Activated T-cell treated with anti-CD3 and anti-CD28 coated beads for 1 hour (primary cell): Measurements from ENCODE around the gene CDH20.

Source experiments
- DNase-seq: peaks from one replicate; pipeline ENCODE4 v3.0.0-alpha.2; 2020; ENCODE audit warnings: low read depth

CDH20 gene

DNA sequence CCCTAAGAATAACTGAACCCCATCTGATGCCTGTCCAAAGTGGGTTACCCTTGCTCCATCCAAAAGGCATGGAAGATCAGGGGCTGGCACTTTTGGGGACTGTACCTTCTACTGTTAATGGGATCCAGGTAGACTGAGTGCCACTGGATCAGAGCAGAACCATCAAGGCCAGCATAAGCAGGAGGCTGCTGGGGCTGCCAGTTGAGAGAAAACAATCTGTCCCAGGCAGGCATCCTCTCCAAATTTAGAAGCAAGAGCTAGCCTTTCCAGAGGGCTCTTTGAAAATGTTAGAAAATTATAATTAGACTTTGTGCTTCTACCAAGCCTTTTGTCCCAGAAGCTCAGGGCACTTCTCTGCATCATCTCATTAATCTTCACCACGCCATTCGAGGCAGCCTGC is 245.6 kb downstream of the CDH20 start:
- no peak for DNase-seq

DNA sequence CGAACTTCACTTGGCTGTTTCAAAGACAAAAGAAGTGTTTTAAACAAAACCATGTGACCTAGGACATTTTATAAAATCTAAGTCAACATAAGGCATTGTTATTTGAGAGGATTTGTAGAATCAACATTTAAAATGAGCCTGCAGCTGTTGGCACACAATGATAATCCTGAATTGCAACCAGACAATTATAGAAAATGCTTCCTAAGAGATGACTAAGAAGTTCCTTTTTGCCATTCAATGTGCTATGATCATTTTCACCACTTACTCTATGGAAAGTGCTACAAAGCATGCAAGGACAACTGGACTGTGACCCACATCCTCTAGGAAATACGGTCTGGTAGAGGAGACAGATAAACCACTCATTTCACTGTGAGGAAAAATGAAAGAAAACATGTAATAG is 246.4 kb downstream of the CDH20 start:
- DNase-seq = no peak

DNA sequence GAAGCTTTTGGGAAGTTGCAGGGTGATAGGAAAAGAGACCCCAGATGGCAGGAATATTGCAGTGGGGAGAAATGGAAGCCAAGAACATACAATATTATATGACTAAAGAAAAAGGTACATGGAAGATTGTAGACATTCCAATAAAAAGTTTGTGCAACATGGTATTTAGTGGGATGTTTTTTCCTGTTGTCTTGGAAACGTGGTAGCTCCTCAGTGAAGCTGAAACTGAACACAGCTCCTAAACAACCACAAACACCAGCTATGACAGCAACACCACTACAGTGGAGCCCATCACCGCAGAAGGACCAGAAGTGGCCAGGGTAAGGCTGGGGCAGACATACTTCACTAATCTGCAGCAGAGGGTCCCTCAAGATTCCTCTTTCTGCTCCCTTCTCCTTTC is 246.8 kb downstream of the CDH20 start:
- no peak for DNase-seq

DNA sequence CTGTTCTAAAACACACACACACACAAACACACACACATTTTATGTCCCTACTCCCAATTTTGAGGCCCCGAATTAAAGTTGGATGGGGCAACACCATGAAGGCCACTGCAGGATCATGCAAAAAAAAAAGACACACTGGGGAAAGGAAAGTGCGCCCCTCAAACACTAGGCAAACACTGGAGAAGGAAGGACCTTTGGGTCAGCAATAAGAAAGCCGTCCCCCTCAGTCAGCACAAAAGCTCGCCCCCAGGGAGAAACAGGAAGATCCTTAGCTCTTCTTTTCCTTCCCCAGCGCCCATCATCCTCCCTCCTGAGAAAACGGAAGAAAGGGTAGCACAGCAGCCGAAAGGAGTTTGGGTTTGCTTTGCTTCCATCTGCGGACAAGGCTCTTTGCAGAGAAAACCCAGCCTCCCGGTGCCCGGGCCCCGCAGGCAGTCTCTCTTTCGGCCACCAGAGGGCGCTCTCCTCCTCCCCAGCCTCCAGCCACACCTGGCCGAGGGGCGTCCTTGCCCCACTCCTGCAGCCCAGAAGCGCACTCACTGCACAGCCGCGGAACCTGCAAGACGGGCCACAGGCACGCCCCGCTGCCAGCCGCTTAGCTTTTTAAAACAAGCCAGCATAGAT is 248.5 kb downstream of the CDH20 start:
- peak; percentile 52 for DNase-seq

DNA sequence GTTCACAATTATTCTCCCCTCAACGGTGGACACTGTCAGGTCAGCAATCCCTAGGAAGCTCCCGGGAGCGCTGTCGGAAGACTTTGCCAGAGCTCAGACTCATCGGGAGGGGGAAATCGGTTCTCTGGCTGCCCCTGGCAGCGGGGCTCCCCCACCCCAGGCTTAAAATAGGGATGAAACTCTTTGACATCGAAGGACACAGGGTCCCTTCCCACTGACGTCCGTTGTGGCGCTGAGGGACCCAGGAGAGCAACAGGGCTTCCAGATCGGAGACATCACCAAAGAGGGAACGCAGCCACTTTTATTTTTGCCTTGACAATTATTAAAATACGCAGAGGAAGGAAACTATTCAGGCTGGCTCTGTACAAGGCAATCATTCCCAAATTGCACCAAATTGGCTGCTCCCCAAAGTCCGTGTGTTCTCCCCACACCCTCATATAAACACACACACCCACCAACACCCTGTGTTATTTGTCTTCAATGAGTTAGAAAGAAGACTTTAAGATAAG is 249.0 kb downstream of the CDH20 start:
- no peak for DNase-seq

DNA sequence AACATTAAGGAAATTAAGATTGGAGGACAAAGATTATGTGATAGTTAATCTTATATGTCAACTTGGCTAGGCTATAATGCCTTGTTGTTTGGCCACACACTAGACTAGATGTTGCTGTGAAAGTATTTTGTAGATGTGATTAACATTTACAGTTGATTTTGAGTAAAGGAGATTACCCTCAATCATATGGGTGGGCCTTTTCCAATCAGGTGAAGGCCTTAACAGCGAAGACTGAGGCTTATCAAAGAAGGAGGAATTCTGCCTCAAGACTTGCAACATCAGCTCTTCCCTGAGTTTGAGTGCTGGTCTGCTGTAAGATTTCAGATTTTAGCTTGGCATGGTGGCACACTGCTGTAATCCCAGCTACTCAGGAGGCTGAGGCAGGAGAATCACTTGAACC is 250.3 kb downstream of the CDH20 start:
- no peak for DNase-seq

DNA sequence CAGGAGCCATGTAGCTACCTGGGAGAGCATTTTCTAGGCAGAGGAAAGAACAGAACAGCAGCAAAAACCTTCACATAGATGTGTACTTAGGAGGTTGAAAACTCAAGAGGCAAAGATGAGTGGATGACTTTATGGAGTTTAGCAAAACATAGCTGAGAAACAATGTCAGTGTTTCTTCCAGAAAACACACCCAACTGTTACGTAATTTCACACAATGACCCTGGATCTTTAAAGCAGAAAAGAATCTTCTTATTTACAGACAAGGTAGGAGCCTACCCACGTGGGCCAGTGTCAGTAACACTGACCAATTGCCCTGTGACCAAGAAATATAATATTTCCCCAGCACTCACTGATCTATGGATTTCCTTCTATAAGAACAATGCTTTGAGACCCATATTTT is 254.6 kb downstream of the CDH20 start:
- DNase-seq = no peak

DNA sequence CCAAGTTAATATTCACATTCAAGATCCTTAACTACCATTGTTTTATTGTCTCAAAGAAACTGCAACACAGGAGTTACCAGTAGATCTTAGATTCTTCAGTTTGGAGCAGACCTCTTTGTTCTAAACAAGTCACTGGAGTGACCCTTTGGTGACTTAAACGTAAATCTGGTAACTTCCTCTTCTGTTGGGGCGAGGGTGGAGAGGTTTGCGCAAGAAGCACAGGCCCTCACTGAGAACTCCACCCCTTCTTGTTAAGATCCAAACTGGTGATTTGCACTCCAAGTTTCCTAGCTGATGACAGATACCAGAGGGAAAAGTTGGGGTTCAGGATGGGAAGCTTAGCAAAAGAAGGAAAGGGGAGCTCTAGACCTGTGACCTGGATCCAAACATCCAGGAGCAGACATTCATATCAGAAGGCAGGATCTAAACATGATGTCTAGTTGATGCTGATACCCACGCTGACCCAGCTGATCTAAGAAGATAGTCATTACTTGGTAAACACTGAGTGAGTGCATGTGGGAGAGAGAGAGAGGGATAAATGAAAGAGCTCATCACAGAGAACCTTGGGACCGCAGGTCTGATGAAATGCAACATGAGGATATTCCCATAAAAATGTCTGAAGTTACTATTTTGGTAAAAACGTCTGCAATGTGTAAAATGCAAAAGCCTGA is 256.0 kb downstream of the CDH20 start:
- DNase-seq = no peak

DNA sequence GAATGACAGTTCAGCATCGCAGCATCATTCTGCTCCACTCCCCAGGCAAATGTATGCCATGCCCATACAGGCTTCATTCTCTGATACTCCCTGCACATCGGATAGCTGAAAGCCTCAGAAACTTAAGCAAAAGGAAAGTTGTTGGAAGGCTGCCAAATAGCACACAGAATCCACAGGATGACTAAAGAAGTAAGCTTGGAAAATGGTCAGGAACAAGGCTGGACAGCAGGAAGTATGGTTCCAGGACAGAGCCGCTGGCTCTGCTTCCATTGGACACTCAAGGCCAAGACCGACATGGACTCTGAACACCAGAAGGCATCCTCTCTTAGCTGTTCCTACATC is 256.5 kb downstream of the CDH20 start:
- no peak for DNase-seq

DNA sequence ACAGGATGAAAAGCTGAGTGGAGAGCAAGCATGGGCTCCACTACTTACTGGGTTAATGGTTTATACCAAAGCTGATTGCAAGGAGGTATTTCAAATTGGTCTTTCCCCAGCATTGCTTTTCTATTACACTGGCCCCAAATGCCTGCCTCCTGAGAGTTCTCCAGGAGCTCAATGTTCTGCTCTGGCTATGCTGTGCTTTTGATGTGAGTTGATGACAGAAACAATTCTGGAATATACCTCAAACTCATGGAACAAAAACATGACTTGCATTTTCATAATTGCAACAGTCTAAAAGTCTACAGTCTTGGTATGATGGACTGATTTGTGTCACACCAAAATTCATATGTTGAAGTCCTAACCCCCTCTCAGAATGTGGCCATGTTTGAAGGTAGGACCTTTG is 258.0 kb downstream of the CDH20 start:
- DNase-seq = no peak

DNA sequence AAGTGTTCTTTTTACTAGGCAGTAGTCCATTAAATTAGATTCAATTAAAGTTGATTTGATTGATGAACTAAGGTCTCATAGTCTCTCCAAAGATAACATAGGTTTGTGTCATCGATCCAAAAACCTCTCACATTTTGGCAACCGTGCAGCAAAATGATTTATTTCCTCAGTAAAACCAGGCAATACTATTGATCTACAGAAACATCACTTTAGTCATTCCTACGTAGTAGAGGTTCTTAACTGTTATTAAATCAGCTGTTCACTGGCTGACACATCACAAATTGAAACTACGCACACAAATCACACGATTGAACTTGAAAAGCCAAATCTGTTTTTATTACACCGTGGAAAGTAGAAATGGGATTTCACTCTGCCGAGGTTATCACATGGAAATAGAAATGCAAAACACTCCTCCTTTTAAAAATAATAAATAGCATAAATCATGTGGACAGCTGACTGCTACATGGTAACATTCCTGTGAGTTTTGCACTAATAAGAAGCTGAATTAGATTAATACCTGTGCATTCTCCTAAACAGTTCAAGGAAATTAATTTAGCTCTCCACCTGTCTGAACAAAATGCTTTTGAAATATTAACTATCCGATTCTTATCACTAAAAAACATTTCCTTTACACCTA is 262.5 kb downstream of the CDH20 start:
- DNase-seq = no peak

DNA sequence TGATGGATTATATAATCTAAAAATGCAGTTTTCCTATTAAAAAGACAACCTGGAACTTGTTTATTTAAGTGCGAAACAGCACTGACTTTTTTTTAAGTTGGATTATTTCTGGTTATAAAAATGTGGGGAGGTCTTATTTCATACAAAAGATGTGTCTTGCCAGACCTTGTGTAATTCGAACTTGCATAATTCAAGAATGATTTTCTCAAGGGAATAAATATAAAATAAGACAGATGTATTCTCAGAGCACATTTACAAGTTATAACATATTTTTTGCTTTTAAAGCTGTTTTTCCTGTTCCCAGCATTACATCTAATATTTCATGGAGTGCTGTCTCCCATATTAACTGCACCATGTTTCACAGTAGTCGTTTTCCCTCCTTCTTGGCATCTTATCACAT is 263.1 kb downstream of the CDH20 start:
- no peak for DNase-seq

DNA sequence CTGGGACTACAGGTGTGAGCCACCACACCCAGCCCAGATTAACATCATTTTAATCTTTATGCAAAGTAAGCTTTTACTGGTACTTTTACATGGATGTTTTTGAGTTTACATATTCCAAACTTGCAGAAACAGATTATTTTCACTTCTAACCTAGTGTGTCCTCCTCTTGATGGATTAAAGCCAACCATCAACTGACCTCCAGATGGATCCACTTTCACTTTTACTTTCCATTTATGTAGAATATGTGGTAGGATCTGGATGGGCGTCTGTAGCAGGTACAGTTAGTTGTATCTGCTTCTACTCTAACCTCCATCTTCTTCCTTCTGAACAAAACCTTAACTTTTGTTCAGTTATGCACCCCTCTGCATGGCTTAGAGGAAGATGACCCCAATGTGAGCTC is 264.1 kb downstream of the CDH20 start:
- DNase-seq = no peak

DNA sequence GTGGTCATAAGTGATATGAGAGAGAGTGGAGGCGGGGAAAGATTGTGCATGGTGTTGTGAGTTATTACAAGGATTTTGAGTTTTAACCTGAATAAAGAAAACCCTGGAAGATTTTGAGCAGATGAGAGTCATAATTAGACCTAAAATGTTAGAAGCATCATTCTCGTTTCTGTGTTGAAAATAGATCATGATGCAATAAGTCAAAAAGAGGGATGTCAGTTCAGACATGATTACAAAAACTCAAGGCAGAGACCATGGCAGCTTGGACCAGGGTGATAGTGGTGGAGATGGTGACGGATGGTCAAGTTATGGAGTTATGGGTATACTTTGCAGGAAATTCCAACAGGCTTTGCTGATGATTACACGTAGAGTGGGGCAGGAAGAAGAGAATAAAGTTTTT is 267.2 kb downstream of the CDH20 start:
- no peak for DNase-seq

DNA sequence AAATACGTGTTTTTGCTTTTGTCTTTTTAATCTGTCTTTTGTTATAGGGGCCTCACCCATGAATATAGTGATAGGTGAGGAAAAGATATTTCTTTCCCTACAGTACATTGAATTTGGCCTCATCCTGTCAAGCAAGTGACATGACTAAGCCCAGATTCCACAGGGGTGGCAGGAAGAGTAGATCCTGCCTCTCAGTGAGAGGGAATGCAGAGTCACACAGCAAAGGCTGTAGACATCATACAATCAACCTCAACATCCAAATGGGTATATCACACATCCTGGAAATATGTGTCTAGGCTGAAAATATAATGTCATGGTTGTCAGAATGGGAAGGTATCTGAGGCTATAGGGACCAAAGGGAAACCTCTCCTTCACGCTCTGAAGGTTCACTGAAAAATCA is 269.6 kb downstream of the CDH20 start:
- DNase-seq = no peak
